Adrenal gland (tissue), 12 donors: Measurements from ENCODE around the gene CPED1. TPM values are rescaled to one million over a fixed set of nuclear protein-coding genes. Genes with fewer than 3 reads are reported as not detected.

ENCODE experiments used
- DNase-seq, 7 donors: peaks; one replicate each; pipeline ENCODE4 v3.0.0-alpha.2; 2019 to 2020
- H3K27ac ChIP-seq, 5 donors: fragments of 200-600 bp; sonication (generic) in 4 of 5; 1 replicate in 3 of 5; 2 replicates in 2 of 5; pipeline versions ENCODE4 v1.5.1 to v1.8.0; 2016 to 2020; ENCODE audit warnings: mild to moderate bottlenecking in 1 of 5
- H3K27me3 ChIP-seq: fragments of 200-600 bp; 2 replicates; pipeline ENCODE4 v1.8.0; 2021
- H3K36me3 ChIP-seq, 2 donors: fragments of 200-600 bp; replicated peaks in 1 of 2; 1 replicate in 1 of 2; 2 replicates in 1 of 2; pipeline versions ENCODE4 v1.5.1 to v1.8.0; 2018 to 2022
- H3K4me1 ChIP-seq, 2 donors: fragments of 200-600 bp; replicated peaks in 1 of 2; 1 replicate in 1 of 2; 2 replicates in 1 of 2; pipeline versions ENCODE4 v1.5.1 to v1.8.0; 2018 to 2021
- H3K4me3 ChIP-seq, 4 donors: fragments of 200-600 bp; sonication (generic) in 3 of 4; one replicate each; pipeline ENCODE4 v1.5.1; 2016 to 2018
- H3K9me3 ChIP-seq, 3 donors: fragments of 200-600 bp; sonication (generic) in 1 of 3; replicated peaks in 1 of 3; 1 replicate in 2 of 3; 2 replicates in 1 of 3; pipeline versions ENCODE4 v1.5.1 to v1.8.0; 2016 to 2021
- POLR2A ChIP-seq, 2 donors: fragments of 450-650 bp; IDR thresholded peaks; one replicate each; pipeline ENCODE4 v1.6.1; 2017; ENCODE audit warnings: antibody characterized with exemption in 2 of 2, mild to moderate bottlenecking in 2 of 2, moderate library complexity in 1 of 2
- WGBS, 4 donors: extraction: QIAGEN DNeasy Blood & Tissue Kit in 2 of 4; methylation state at CpG; one replicate each; pipeline versions ENCODE4 v1.1.5 to v1.1.7; 2013 to 2017; 5-methylcytosine and 5-hydroxymethylcytosine counted together
- intact Hi-C, 2 donors: fragments of 100-400 bp; cut with DNase I; formaldehyde crosslinking; loops; one replicate each; pipeline versions ENCODE4 v1.14.1 to v1.15.0; 2022 to 2023
- polyA plus RNA-seq, 3 donors: library from polyadenylated mRNA; stranded (reverse); fragments of 200-250 nt in 2 of 3; fragments of 350-450 nt in 1 of 3; fragmentation: Illumina TruSeq in 1 of 3; extraction: RNeasy Lipid Tissue Mini Kit (QIAGEN cat#74804) in 1 of 3; gene quantifications; one replicate each; pipeline ENCODE4 v1.2.3, GENCODE V29; 2013 to 2014
- total RNA-seq, 9 donors: library from RNA; depleted of rRNA in 4 of 9; stranded (reverse); fragments of >200 nt in 4 of 9; fragments of 120-200 nt in 1 of 9; fragmentation: NEBNext Ultra II Directional in 1 of 9; extraction: Animal tissue kit (Norgen Biotek cat#: 25700) in 1 of 9; gene quantifications; one replicate each; pipeline versions ENCODE4 v1.1.0 to v1.2.4, GENCODE V29; 2013 to 2023
- TF ChIP-seq, protein P1 (sequence below), 6 experiments: fragments of 450-650 bp in 4 of 6; fragments of 200-600 bp in 2 of 6; sonication (generic) in 1 of 6; IDR thresholded peaks; 1 replicate in 5 of 6; 2 replicates in 1 of 6; pipeline versions ENCODE4 v1.5.1 to v1.8.0; 2016 to 2021; ENCODE audit warnings: antibody characterized with exemption in 6 of 6, mild to moderate bottlenecking in 2 of 6, moderate library complexity in 1 of 6
- donor health status: healthy with polysubstance abuse.
- donor health status: Bipolar disorder and iron deficiency.
- donor health status: DM: yes; HTN: yes; CAD: no.
- donor health status: DM: no; HTN: no; CAD: no.
- donor health status: DM: no; HTN: no; CAD: no.
- donor health status: DM: yes; HTN: yes; CAD: no.

CPED1 gene
- total and polyA plus RNA-seq, 12 donors, result 5.2 to 72.2 (median 40.7) TPM

DNA sequence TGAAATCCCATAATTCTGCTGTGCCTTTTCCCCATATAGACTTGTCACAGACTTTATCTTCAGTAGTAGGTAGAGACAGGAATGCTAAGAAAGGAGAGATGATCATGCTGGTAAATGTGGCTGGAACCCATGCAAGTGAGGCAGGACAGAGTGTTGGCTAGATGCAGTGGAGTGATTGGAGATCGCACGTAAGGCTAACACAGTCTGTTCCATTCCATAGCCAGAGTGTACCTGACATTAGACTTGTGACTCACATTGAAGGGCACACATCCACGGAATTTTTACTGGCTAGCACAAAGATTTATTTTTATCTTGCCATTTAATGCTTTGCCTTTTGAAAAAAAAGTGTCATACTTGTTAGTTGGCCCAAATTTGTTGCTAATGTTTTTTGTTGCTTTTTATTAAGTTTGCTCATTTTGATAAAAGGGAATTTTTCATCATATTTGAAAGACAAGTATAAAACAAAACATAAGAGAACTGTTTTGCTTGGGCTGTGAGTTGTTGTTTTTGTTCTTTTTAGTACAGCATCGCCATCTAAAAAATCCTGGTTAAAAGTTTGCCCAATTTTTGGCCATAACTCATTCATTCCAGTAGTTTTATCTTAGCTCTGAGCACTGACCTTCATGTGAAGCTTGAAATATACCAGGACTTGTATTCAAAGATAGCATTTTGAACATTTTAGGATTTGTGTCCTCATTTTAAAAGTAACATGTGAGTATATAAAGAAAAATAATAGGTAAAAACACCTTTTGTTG, 81.0 kb downstream of the CPED1 start:
- peak overlapping the region in 1 of 4 donors; percentile 18 for H3K4me3 ChIP-seq
- H3K27ac ChIP-seq, result peak overlapping the region; percentile 29 to 83 (median 65)

DNA sequence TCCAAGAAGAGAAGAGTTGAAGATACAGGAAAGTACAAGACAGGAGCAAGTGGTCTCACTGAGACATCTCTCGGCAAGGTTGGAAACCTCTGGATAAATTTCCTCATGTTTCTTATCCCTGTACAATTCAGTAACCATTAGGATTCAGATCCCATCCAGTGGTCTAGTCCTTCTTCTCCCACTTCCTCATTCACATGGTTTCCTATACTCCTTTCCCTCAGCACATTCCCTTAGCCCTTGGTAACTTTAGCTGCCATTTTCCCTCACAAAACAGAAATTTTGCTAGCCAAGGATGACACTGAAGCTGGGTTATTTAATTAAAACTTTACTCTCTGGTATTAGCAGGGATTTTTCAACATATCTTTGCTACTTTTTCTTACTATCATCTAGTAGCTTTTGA, 82.6 kb downstream of the CPED1 start:
- H3K27ac ChIP-seq, result peak overlapping the region in 2 of 5 donors; percentile 40 to 74
- no peak for TF ChIP-seq POLR2A (IDR thresholded peaks at IDR 0.05)
- no peaks in the 10 kb centered on the region for H3K36me3 ChIP-seq
- WGBS, 4 donors, result 91 to 100% (median 100%) methylated on average over 1 of the region's 1 CpG
- H3K9me3 ChIP-seq, result no peaks in the 10 kb centered on the region
- intact Hi-C loops, result no loop called here
- no peaks in the 10 kb centered on the region for H3K27me3 ChIP-seq
- peaks cover 12 to 23% of the 10 kb centered on the region in 2 donors for H3K4me1 ChIP-seq
- DNase-seq, result no peak
- H3K4me3 ChIP-seq, result no peak overlapping the region

More for the DNA sequence above, 81.0 kb downstream of the CPED1 start:
- intact Hi-C loops, result no loop called here
- TF ChIP-seq POLR2A (IDR thresholded peaks at IDR 0.05), result peak in 1 of 2 donors; percentile 39
- TF ChIP-seq, protein P1, sequence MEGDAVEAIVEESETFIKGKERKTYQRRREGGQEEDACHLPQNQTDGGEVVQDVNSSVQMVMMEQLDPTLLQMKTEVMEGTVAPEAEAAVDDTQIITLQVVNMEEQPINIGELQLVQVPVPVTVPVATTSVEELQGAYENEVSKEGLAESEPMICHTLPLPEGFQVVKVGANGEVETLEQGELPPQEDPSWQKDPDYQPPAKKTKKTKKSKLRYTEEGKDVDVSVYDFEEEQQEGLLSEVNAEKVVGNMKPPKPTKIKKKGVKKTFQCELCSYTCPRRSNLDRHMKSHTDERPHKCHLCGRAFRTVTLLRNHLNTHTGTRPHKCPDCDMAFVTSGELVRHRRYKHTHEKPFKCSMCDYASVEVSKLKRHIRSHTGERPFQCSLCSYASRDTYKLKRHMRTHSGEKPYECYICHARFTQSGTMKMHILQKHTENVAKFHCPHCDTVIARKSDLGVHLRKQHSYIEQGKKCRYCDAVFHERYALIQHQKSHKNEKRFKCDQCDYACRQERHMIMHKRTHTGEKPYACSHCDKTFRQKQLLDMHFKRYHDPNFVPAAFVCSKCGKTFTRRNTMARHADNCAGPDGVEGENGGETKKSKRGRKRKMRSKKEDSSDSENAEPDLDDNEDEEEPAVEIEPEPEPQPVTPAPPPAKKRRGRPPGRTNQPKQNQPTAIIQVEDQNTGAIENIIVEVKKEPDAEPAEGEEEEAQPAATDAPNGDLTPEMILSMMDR (IDR thresholded peaks at IDR 0.05), result no peak
- DNase-seq, result peak; percentile 47 to 77 (median 57)
- WGBS, 4 donors, result 19 to 36% (median 27%) methylated on average over 4 of the region's 4 CpGs
- H3K4me1 ChIP-seq, result peaks cover 11 to 23% of the 10 kb centered on the region in 2 donors
- H3K36me3 ChIP-seq, result no peaks in the 10 kb centered on the region
- no peaks in the 10 kb centered on the region for H3K9me3 ChIP-seq
- H3K27me3 ChIP-seq, result no peaks in the 10 kb centered on the region

GRCh38 chr7:121071662-121072061, 83.2 kb downstream of the CPED1 start:
- no peaks in the 10 kb centered on the region for H3K27me3 ChIP-seq
- DNase-seq, result no peak
- intact Hi-C loops, result no loop called here
- no peak overlapping the region for H3K4me3 ChIP-seq
- no peaks in the 10 kb centered on the region for H3K36me3 ChIP-seq
- TF ChIP-seq, protein P1 (IDR thresholded peaks at IDR 0.05), result no peak
- TF ChIP-seq POLR2A (IDR thresholded peaks at IDR 0.05), result no peak
- H3K4me1 ChIP-seq, result peaks cover 14 to 23% of the 10 kb centered on the region in 2 donors
- WGBS, 4 donors, result 93 to 98% (median 94%) methylated on average over 2 of the region's 2 CpGs
- H3K27ac ChIP-seq, result no peak overlapping the region
- no peaks in the 10 kb centered on the region for H3K9me3 ChIP-seq

GRCh38 chr7:121072826-121073225, 84.3 kb downstream of the CPED1 start:
- Histone ChIP-seq H3K9me3 (no peaks in the 10 kb centered on the region), H3K36me3 (no peaks in the 10 kb centered on the region), H3K4me1 (peaks cover 14 to 23% of the 10 kb centered on the region in 2 donors), H3K27ac (no peak overlapping the region), H3K27me3 (no peaks in the 10 kb centered on the region), H3K4me3 (no peak overlapping the region)
- no peak for TF ChIP-seq POLR2A (IDR thresholded peaks at IDR 0.05)
- TF ChIP-seq, protein P1 (IDR thresholded peaks at IDR 0.05), result no peak
- DNase-seq, result no peak
- intact Hi-C loops, result no loop called here
- 82 to 88% (median 85%) methylated on average over 2 of the region's 2 CpGs for WGBS, 4 donors
